Measurements from ENCODE around the gene WTAP. TPM values are rescaled to one million over a fixed set of nuclear protein-coding genes. Genes with fewer than 3 reads are reported as not detected.
"Not testable (repeated sequence)": the region's sequence is repeated elsewhere in the genome, so short reads cannot be mapped to it uniquely, and the experiment has no call there.

Gene WTAP
- total and polyA plus RNA-seq, 2 of the 8 experiments (the other 6 are each of a cell fraction or from before 2014, with no cell fraction given) = 32.6 to 120 TPM

- no peak for TF ChIP-seq ATF3 (IDR thresholded peaks at IDR 0.05; ENCODE audit: insufficient read depth, low read depth, low read length)
- no peak for TF ChIP-seq YY1 (IDR thresholded peaks at IDR 0.05; ENCODE audit: low read depth, low read length)
- TF ChIP-seq SUZ12 (IDR thresholded peaks at IDR 0.05; ENCODE audit: low read length) = no peak
- TF ChIP-seq TAF7 (optimal IDR thresholded peaks at IDR 0.05; ENCODE audit: borderline replicate concordance, low read depth, low read length) = no peak
- TF ChIP-seq POLR2AphosphoS5 (IDR thresholded peaks at IDR 0.05; ENCODE audit: low read depth, low read length) = no peak
- no peak for TF ChIP-seq CTCF (IDR thresholded peaks at IDR 0.05; ENCODE audit: control extremely low read depth in 1 of 3, insufficient read depth in 1 of 3, low read depth in 1 of 3, low read length in 3 of 3)
- TF ChIP-seq SRF (IDR thresholded peaks at IDR 0.05; ENCODE audit: low read depth, low read length) = no peak
- no peak for TF ChIP-seq GTF2F1 (IDR thresholded peaks at IDR 0.05; ENCODE audit: borderline replicate concordance, low read depth, low read length)
Measured at GRCh38 chr6:159701413-159701999, 25.8 kb upstream of the WTAP start (continued).

GRCh38 chr6:159710603-159711002 lies 16.7 kb upstream of the WTAP start:
- POLR2A ChIA-PET (ENCODE audit: partially characterized antibody) = interaction anchor here (0.8 to 1.1 kb wide), 3 partner anchors 8 to 16 kb away, joined by 3 to 5 read pairs (median 4); partner anchors contain the start of gene WTAP
- not testable (repeated sequence) for DNase-seq (ENCODE audit: low read depth in 1 of 2, low spot score in 2 of 2); H3K9ac ChIP-seq (replicated peaks in 1 of 4; ENCODE audit: extremely low read depth in 1 of 4, low read depth in 3 of 4, low read length in 3 of 4); H2BK15ac ChIP-seq (ENCODE audit: low read length); H3K56ac ChIP-seq (replicated peaks; ENCODE audit: insufficient read length, low read depth, low read length); H2BK5ac ChIP-seq (ENCODE audit: low read depth, low read length); H3K4me3 ChIP-seq (ENCODE audit: extremely low read depth in 1 of 4, insufficient read depth in 2 of 4, low read depth in 3 of 4, low read length in 4 of 4); H3K79me2 ChIP-seq (ENCODE audit: control insufficient read depth in 1 of 2, insufficient read depth in 2 of 2, low read length in 2 of 2); H4K91ac ChIP-seq (replicated peaks; ENCODE audit: insufficient read length, low read length); H3K14ac ChIP-seq (ENCODE audit: insufficient read length); H2BK20ac ChIP-seq (ENCODE audit: low read length); H3K79me1 ChIP-seq (ENCODE audit: low read depth, low read length); H3K4me2 ChIP-seq (ENCODE audit: insufficient read depth in 1 of 2, low read depth in 2 of 2, low read length in 2 of 2); H3K18ac ChIP-seq (ENCODE audit: extremely low read depth, low read length); FAIRE-seq; H3K36me3 ChIP-seq (ENCODE audit: control insufficient read depth in 2 of 4, insufficient read depth in 4 of 4, low read length in 3 of 4); H3K9me3 ChIP-seq (ENCODE audit: insufficient read depth in 2 of 2, low read depth in 1 of 2, low read length in 1 of 2); H3K27ac ChIP-seq (ENCODE audit: low read depth, low read length); H4K20me1 ChIP-seq (replicated peaks in 1 of 2; ENCODE audit: control insufficient read depth in 1 of 2, insufficient read depth in 2 of 2, low read length in 2 of 2); H4K8ac ChIP-seq (ENCODE audit: extremely low read depth, insufficient read depth, low read length); H2BK12ac ChIP-seq (ENCODE audit: low read depth, low read length); H2AFZ ChIP-seq (ENCODE audit: low read length); H3K4ac ChIP-seq (replicated peaks; ENCODE audit: insufficient read length, low read depth, low read length); H4K5ac ChIP-seq (ENCODE audit: insufficient read length, low read depth, low read length); H2AK5ac ChIP-seq (ENCODE audit: low read depth, low read length); H2BK120ac ChIP-seq (replicated peaks; ENCODE audit: low read depth, low read length); H3K23ac ChIP-seq (ENCODE audit: insufficient read length); H3K4me1 ChIP-seq (replicated peaks in 1 of 4; ENCODE audit: control insufficient read depth in 3 of 4, insufficient read depth in 4 of 4, low read length in 3 of 4); H3K27me3 ChIP-seq (replicated peaks in 1 of 4; ENCODE audit: control insufficient read depth in 3 of 4, extremely low read depth in 1 of 4, insufficient read depth in 3 of 4, low read length in 3 of 4)
- H3K23me2 ChIP-seq (ENCODE audit: low read depth, low read length) = peaks cover 13% of the 10 kb centered on the region; the same call in 1 of the 2 replicates
- 62% methylated on average over 4 of the region's 4 CpGs; no CpG with 5 or more reads in 1 of the 2 experiments for WGBS, 2 experiments (ENCODE audit: extremely low coverage in 1 of 2, insufficient coverage in 1 of 2, insufficient read length in 1 of 2, insufficient replicate concordance in 2 of 2, low coverage in 1 of 2, low lambda C conversion rate in 2 of 2, missing lambda C conversion rate in 1 of 2)
- CTCF ChIA-PET (ENCODE audit: partially characterized antibody) = interaction anchor here (0.8 to 1.0 kb wide), 3 partner anchors 8 to 9 kb away, joined by 3 to 4 read pairs (median 4); no protein-coding TSS in a partner anchor
